GM18873 (cell line): Measurements from ENCODE around the gene TMEM165.
"Not testable (repeated sequence)": the region's sequence is repeated elsewhere in the genome, so short reads cannot be mapped to it uniquely, and the experiment has no call there.

ENCODE experiments used
- ATAC-seq: cut with Tn5 transposase; IDR thresholded peaks from one replicate; pipeline ENCODE4 v1.9.1; 2021; ENCODE audit warnings: mild to moderate bottlenecking, moderate library complexity, moderate number of reproducible peaks; ENCODE audit not compliant: unreplicated experiment, low FRiP score

The TMEM165 gene, protein sequence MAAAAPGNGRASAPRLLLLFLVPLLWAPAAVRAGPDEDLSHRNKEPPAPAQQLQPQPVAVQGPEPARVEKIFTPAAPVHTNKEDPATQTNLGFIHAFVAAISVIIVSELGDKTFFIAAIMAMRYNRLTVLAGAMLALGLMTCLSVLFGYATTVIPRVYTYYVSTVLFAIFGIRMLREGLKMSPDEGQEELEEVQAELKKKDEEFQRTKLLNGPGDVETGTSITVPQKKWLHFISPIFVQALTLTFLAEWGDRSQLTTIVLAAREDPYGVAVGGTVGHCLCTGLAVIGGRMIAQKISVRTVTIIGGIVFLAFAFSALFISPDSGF

DNA sequence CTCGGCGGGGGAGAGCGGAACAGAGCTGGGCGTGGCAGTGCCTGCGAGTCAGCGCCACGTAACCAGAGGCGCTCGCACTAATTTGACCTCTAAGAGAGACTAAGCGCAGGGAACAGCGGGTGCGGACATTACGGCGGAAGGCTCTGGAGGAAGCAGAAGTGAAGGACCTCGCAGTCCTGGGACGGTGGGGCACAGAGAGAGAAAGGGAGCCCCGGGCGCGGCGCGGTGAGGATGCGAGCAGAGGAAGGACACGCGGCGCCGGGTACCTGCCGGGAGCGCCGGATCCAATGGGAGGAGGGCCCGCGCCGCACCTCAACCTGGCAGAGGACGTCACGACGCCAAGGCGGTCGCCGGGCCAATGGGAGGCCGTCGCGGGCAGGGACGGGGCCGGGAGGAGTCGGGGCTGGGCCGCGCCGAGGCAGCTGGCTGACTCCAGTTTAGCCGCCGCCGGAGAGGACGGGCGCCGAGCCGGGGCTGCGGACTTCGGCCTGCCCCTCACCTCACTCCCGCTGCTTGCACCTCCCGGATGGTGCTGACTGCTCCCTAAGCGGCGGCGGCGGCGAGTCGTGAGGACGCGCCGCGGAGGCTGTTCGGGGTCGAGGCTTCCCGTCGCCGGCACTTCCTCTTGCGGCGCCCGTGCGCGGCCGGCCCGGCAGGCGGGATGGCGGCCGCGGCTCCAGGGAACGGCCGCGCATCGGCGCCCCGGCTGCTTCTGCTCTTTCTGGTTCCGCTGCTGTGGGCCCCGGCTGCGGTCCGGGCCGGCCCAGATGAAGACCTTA is at the start of gene TMEM165:
Gene TMEM165 (plus strand): TSS at position 429 of the 779 bp plus-strand sequence. CDS start 233 bp downstream, at position 662.
- ATAC-seq, result peak; percentile 88

DNA sequence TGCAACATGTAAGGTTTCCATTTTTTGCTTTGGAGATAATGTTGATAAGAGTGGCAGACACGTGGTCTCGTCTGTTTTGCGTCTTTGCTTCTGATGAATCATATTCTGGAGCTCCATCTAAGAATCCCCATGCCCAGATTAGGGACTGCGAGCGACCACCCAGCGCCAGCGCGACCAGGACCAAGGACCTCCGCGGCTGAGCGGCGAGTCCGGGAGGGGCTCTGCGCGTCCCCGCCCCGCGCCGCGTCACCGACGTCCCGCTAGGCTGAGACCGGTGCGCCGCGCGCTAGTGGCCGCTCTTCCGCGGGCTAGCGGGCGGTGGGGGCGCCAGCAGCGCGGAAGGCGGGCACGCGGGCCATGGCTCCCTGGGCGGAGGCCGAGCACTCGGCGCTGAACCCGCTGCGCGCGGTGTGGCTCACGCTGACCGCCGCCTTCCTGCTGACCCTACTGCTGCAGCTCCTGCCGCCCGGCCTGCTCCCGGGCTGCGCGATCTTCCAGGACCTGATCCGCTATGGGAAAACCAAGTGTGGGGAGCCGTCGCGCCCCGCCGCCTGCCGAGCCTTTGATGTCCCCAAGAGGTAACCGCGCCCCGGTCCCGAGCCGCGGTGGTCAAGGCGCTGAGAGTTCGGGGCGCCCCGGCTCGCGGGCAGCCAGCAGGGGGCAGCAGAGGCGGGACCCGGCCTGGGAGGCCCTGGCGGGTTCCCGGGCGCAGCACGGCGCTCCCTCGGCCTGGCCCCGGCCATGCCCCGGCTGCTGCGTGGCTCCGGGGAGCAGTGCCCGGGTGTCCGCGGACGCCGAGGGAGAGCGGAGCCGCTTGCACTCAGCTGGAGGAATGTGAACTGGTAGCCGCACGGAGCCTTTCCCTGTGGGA is 49.5 kb upstream of the TMEM165 start, which contains the start of gene SRD5A3:
Gene SRD5A3 (plus strand): TSS at position 263 of the 871 bp plus-strand sequence. CDS start 95 bp downstream, at position 358.
- peak; percentile 94 for ATAC-seq

DNA sequence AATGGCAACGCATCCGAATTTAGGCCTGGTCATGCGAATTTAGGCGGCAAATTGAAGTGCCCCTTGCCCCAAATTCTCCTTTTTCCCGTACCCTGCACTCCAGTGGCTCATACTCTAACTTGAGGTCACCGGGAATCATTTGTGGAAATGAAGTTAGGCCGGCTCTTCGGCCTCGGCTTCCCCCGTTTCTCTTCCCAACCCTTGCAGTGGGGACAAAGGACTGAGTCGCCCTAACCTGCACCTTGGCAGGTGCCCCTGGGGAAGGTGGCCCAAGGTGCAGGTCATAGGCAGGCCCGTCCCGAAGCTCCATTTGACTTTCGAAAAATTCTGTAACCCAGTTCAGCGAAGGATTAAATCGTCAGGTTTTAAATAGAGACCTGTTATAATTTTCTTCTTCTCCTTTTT is 48.9 kb upstream of the TMEM165 start:
- no peak for ATAC-seq

DNA sequence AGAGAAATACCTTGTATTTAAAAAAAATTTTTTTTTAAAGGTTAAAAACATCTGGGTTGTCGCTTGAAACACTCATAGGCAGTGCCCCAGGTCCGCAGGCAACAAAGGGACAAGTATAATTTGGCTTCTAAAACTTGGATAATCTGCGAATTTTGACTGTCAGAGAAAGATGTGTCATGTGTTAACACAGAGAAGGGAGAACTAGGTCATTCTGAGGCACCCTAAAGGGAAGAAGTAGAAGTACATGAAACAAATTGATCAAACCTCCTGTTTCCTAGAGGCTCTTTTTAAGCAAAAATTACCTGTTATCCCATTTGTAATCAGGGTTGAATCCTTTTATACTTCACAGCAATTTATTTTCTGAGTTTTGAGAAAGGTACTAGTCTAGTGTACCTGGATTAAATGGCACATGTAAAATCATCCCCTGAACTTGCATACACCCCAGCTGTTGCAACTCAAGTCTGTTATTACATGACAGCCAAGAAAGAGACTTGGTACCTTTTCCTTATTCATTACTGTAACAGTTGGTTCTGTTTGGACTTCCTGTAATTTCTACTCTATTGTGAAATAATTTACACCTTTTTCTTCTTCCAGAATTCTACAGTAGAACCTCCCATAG is 48.0 kb upstream of the TMEM165 start:
- no peak for ATAC-seq

DNA sequence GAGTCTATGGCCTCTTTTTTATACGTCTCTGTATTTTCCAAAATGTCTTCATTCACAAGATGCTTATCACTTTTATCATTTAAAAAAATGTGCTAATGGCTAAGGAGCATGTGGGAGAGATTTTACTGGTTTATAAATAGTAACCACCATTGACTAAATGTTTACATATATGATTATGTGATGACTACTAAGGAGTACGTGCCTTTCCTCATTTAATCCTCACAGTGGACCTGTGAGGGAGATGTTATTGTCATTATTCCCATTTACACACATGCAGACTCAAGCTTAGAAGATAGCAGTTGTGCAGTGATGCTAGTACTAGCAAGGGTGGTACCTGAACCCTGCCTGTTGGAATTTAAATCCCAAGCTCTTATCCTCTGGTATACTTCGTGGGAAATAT is 47.3 kb upstream of the TMEM165 start:
- ATAC-seq, result no peak

DNA sequence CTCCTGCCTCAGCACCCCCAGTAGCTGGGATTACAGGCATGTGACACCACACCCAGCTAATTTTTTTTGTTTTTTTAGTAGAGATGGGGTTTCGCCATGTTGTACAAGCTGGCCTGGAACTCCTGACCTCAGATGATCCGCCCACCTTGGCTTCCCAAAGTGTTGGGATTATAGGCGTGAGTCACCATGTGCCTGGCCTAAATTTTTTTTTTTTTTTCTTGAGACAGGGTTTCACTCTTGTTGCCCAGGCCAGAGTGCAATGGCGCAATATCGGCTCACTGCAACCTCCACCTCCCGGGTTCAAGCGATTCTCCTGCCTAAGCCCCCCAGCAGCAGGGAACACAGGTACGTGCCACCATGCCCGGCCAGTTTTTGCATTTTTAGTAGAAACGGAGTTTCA is 44.9 kb upstream of the TMEM165 start:
- not testable (repeated sequence) for ATAC-seq

DNA sequence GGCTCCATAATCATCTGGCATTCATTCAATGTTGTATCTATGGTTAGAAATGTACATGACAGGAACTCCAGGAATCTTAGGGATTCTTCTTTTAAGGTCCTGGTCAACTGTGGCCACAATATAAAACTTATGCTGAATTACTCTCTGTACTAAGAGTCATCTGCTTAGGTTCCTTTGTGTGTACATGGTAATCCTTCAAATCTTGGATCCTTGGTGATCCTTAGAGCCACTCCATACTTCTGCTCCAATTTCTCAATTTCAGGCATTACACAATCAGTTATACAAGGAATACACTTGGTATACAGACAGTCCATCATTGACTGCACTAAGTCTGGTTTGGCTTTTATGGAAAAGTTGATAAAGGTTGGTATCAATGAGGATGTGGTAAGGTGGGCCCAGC is 43.9 kb upstream of the TMEM165 start:
- ATAC-seq, result no peak

DNA sequence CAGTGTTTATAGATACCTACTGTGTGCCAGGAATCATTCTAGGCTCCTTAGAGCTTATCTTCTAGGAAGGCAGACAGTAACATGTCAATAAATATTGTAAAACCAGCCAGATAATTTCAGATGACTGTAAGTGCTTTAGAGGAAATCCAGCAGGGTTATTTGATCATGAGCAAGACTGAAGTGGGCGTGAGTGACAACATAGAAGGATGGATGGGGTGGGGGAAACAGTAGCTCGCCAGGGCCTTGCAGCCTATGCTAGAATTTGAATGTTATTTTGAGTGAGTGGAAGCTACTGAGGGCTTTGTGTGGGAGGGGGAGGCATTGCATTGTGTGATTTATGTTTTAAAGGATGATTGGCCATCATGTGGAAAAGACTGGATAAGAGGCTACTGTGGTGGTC is 43.0 kb upstream of the TMEM165 start:
- no peak for ATAC-seq

DNA sequence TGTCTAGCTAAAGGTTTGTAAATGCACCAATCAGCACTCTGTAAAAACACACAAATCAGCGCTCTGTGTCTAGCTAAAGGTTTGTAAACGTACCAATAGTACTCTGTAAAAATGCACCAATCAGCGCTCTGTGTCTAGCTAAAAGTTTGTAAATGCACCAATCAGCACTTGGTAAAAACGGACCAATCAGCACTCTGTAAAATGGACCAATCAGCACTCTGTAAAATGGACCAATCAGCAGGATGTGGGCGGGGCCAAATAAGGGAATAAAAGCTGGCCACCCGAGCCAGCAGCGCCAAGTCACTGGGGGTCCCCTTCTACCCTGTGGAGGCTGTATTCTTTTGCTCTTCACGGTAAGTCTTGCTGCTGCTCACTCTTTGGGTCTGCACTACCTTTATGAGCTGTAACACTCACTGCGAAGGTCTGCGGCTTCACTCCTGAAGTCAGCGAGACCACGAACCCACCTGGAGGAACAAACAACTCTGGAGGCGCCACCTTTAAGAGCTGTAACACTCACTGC is 42.5 kb upstream of the TMEM165 start:
- ATAC-seq, result not testable (repeated sequence)

DNA sequence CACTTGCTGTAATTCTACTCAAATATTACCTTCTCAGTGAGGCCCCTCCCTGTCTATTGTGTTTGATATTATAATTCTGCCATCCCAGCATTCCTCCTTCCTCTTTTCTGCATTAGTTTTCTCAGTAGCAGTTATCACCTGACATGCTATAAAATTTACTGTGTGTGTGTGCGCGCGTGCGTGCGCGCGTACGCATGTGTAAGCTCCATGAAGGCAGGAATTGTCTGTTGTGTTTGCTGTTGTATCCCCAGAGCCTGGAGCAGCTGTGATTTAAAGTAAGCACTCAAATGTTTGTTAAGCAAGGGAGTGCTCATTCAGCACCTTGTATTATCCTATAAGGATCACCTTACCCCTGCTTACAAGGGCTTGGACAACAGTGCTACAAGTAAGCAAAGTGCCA is 41.1 kb upstream of the TMEM165 start:
- ATAC-seq, result no peak

DNA sequence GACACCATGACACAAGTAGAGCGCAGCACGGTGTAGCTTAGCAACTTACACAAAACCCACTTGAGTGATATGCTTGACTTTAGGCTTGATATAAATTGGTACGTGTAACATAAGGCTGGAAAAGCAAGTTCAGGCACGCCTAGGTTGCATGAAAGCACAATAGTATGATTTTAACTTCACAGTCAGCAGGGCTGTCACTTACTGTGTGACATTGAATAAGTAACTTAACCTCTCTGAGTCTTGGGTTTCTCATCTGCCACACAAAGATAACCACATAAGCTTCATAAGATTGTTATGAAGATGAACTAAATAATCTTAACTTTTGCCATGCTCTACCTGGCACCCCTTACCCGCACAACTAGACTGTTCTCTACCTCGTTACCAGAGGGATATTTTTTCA is 40.2 kb upstream of the TMEM165 start:
- ATAC-seq, result no peak

DNA sequence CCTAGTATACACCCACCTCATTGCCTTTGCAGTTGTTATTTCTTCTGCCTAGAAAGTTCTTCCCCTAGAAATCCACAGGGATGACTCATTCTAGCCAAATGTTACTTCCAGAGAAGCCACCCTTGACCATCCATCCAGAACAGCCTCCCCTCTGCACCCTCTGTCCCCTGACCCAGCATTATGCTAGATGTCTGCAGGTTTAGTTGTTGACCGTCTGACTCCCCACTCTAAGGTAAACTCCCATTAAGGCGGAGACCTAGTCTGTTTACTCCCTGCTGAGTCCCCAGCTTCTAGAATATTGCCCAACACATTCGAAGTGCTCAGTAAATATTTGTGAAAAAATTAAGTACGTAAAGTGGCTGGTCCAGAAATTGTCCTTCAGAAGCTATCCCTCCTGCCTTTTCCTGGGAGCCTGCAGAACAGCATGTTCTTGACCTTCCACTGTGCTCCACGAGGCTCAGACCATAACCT is 38.7 kb upstream of the TMEM165 start:
- no peak for ATAC-seq

DNA sequence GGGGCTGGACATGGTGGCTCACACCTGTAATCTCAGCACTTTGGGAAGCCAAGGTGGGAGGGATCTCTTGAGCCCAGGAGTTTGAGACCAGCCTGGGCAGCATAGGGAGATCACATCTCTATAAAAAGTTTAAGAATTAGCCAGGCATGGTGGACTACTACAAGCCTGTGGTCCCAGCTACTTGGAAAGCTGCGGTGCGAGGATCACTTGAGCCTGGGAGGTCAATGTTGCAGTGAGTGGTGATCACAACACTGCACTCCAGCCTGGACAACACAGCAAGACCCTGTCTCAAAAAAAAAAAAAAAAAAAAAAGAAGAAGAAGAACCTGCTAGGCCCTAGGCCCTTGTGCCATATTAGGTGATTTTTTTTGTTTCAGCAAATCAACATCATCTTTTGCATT is 37.5 kb upstream of the TMEM165 start:
- no peak for ATAC-seq

DNA sequence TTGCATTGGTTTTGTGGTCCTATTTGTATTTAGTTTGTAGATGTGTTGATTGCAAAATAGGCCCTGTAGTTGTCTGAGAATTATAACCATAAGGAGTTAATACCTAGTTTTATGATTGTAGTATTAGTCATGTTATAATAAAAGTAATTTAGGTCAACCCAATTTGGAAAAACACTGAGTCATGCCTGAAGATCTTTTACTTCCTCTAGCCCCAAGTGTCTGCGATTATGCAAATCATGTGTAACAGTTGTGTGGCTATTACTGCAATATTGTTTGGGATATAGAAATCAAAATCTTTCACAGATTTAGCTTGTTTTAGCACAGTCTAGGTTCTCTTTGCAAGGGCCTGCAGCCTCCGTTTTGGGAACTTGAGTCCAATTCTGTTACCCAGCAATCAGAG is 37.1 kb upstream of the TMEM165 start:
- peak; percentile 79 for ATAC-seq

DNA sequence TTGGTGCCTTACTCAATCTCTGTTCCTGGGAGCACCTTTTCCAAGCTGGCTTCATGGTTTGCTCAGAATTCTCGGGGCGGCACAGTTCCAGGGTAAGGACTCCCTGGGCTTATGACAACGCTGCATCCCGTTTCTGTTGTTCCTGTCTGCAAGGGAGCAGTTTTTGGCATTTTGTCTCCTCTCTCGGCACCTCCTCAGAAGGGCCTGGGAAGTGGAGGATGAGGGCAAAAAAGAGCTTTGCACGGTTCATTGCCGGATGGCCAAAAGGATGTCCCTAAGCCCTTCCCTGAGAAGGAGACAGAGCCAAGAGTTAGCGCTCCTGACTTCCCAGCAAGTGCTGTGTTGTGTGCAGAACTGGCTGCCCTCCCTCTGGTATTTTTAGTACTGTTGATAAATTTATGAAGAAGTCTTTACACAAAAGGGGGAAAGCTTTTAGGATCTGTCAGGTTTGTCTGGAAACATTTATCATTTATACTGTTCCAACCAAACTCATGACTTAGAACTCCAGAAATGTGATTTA is 36.3 kb upstream of the TMEM165 start:
- ATAC-seq, result no peak

DNA sequence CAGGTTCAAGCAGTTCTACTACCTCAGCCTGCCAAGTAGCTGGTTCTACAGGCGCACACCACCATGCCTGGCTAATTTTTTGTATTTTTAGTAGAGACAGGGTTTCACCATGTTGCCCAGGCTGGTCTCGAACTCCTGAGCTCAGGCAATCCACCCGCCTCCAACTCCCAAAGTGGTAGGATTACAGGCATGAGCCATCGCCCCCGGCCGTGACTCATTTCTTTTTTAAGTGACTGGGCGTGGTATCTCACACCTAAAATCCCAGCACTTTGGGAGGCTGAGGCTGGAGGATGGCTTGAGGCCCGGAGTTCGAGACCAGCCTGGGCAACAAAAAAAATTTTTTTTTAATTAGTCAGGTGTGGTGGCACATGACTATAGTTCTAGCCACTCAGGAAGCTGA is 32.8 kb upstream of the TMEM165 start:
- not testable (repeated sequence) for ATAC-seq

DNA sequence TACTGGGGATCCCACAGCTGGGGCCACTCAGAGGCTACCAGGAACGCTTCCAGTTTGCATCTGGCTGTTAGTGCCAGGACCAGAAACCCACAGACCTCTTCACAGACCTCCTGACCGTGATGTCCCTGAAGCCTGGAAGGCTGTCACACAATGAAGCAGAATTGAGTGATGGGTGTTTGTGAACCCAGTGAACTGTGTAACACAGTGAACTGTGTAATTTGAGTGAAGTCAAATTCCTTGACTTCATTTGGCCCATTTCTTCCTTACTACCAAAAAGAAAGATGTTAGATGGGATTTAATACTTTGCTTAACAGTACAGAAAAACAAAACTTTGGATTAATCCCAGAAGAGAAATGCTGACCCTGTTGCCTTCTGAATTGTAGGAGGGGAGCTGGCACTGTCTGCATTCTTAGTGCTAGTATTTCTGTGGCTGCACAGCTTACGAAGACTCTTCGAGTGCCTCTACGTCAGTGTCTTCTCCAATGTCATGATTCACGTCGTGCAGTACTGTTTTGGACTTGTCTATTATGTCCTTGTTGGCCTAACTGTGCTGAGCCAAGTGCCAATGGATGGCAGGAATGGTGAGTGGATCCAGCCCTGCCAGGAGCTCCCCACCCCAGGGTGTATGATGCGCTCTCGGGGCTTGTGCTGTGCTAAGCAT is 31.9 kb upstream of the TMEM165 start:
- no peak for ATAC-seq

DNA sequence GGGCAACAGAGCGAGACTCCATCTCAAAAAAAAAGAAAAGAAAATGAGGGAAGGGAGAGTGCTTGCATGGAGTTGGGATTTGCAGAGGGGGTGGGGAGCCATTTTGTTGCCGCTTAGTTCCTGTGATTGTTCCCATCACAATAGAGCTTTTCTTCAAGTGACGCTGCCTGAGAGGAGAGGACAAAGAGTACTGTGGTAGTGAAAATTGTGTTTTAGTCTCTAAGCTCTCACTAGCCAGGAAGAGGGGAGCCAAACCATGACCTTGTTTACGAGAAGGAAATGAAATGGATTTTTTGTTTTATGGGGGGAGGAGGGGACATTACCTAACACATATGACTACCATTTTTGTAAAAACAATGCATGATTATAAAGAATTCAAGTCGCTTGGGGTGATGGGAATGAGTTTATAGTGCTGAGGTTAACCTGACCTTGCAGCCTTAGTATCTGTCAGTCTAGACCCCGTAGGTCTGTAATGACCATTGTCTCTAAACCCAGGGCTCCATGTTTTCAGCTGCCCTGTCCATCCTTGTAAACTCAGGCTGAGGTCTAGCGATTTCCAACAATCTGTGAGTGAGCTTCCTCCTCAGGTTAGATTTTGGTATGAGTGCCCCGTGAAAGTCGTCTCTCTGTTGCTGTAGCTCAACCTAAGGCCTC is 30.9 kb upstream of the TMEM165 start:
- ATAC-seq, result no peak

DNA sequence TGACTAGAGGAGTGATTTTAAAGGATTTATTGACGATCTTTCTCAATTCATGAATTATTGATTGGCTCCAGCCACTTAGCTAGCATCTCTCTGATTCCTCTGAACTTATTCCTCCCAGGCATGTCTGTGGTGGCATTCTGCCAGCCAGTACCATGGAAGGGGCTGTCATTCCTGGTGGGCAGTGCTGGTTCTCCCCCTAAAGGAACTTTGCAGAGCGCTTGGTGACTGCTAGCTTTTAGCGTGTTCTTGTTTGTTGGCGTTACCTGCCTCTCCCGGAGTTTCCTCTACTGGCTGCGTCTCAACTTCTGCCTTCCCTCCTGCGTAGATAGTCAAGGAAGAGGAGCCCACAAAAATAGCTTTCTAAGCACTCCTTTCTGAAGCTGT is 30.4 kb upstream of the TMEM165 start:
- ATAC-seq, result no peak
